Spinal cord (tissue), 10 donors: Measurements from ENCODE around the gene POU2F2. TPM values are rescaled to one million over a fixed set of nuclear protein-coding genes. Genes with fewer than 3 reads are reported as not detected.

Source experiments
- DNase-seq, 6 donors: peaks; one replicate each; pipeline versions ENCODE4 v3.0.0 to v3.0.0-alpha.2; 2013 to 2015; ENCODE audit warnings: low spot score in 6 of 6, low read depth in 4 of 6
- H3K27ac ChIP-seq: one replicate; pipeline ENCODE4 v1.5.1; 2013; ENCODE audit warnings: low read depth, low read length, control low read depth
- H3K27me3 ChIP-seq: one replicate; pipeline ENCODE4 v1.6.1; 2013; ENCODE audit warnings: low read length; ENCODE audit not compliant: control insufficient read depth, insufficient read depth
- H3K36me3 ChIP-seq: one replicate; pipeline ENCODE4 v1.6.1; 2013; ENCODE audit warnings: low read length; ENCODE audit not compliant: control insufficient read depth, insufficient read depth
- H3K4me1 ChIP-seq: one replicate; pipeline ENCODE4 v1.6.1; 2013; ENCODE audit warnings: low read length; ENCODE audit not compliant: control insufficient read depth, insufficient read depth
- H3K4me3 ChIP-seq: one replicate; pipeline ENCODE4 v1.5.1; 2013; ENCODE audit warnings: low read depth, low read length, control low read depth
- H3K9me3 ChIP-seq: one replicate; pipeline ENCODE4 v1.6.1; 2013; ENCODE audit warnings: low read length; ENCODE audit not compliant: control insufficient read depth, insufficient read depth
- WGBS: methylation state at CpG from one replicate; pipeline ENCODE4 v1.1.5; 2013; ENCODE audit warnings: missing lambda C conversion rate; ENCODE audit not compliant: insufficient coverage; 5-methylcytosine and 5-hydroxymethylcytosine counted together
- polyA plus RNA-seq, 2 donors: library from polyadenylated mRNA; unstranded; fragments of 120-200 nt; gene quantifications; one replicate each; pipeline ENCODE4 v1.2.1, GENCODE V29; 2013; ENCODE audit not compliant: insufficient read length in 2 of 2
- total RNA-seq, 2 donors: library from RNA; depleted of rRNA in 1 of 2; stranded (reverse); fragments of 120-200 nt in 1 of 2; fragments of >200 nt in 1 of 2; gene quantifications; one replicate each; pipeline versions ENCODE4 v1.2.3 to v1.2.4, GENCODE V29; 2013 to 2014
- donor health status: healthy.

The POU2F2 gene
- total and polyA plus RNA-seq, 4 donors, result 1.2 to 20.6 (median 10.4) TPM

DNA sequence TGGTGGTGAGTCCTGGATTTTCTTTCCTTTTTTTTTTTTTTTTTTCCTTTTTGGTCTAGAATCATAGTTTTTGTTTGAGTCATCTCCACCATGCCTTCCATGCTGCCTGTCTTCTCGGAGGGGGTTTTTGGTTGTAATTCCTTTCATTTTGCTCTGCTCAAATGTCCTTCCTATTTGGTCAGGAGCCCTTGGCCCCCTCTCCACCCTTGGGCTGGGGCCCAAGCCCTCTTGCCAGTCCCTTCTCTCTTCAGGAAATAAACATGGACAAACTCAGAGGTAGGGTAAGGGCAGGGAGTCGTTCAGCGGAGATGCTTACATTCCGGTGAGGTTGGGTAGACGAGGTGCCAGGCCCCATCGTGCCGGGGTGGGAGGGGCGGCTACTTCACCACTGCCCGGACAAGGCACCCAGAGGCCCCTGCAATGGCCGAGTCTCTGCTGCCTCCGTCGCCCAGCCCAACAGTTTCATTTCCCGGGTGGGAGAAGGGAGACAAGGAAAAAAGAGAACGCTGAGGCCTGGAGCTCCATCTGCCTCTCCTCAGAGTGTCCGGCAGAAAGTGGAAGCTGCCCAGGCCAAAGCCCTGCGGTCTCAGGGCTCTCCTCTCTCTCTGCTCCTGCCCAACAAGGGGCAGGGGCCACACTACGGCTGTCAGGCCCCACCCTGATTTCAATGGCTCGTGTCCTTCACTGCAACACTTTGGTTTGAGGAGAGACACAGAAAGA, 43.6 kb downstream of the POU2F2 start:
- Histone ChIP-seq H3K27ac (no peak overlapping the region), H3K9me3 (no peaks in the 10 kb centered on the region), H3K27me3 (no peaks in the 10 kb centered on the region), H3K4me1 (no peaks in the 10 kb centered on the region), H3K4me3 (no peak overlapping the region), H3K36me3 (peaks cover 27% of the 10 kb centered on the region)
- WGBS, result 71% methylated on average over 16 of the region's 18 CpGs
- DNase-seq, result no peak

DNA sequence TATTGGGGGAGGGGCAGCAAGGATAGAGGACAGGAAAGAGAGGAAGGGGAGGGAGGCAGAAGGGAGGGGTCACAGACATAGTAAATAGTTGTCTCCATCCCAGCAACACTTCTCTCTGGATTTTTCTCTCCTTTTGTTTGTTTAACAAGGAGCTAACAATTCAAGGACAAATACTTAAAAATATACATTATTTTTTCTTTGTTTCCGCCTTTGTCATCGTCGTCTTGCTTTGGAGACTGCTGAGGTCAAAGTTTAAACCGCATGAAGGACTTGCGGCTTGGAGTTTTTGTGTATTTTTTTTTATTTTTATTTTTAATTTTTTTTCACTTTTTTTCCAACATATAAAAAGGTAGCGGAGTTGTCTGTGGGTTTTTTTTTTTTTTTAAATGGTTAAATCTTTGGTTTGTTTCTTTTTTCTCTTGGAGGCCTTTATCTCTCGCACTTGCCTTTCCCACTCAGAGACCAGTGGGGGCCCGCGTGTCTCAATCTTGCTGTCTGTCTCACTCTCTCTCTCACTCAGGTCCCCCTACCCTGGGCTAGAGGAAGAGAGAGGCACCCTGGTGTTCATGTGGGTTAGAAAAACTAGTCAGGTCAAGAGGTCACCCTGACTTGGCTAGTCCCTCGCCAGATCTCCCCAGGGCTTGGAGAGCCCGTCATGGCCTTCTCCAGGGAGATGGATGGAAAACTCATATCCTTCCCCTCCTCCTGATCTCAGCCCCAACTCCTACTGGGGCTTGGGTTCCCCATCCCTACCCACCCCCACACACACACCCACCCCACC, 45.3 kb downstream of the POU2F2 start:
- H3K36me3 ChIP-seq, result peaks cover 28% of the 10 kb centered on the region
- no peak overlapping the region for H3K27ac ChIP-seq
- H3K4me1 ChIP-seq, result no peaks in the 10 kb centered on the region
- H3K27me3 ChIP-seq, result no peaks in the 10 kb centered on the region
- no peak overlapping the region for H3K4me3 ChIP-seq
- DNase-seq, result no peak
- H3K9me3 ChIP-seq, result no peaks in the 10 kb centered on the region
- no CpG with 5 or more reads among the region's 11 CpGs for WGBS

DNA sequence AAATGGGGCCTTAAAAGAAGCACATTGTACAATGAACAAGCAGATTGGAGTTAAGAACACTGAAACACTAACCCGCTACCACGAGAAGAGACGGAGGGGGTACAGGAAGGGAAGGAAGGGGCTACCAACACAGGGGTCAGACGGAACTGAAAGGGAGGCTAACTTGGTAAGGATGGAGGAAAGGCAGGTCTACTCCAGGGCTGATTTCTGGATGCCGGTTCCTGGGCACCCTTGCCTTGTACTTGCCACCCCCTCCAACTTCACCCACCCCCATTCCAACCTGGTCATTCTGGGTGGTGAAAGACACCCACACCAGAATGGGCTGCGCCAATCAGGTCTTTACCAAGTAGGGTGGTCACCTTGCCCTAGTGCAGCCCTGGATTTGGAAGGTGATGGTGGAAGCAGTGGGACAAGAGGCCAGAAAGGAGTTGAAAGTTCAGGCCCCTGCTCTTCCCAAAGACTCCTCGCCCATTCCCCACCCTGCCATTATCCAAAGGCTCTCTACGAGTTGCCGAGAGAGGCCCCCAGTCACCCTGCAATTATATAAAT, 46.0 kb downstream of the POU2F2 start:
- no peak for DNase-seq
- no CpG with 5 or more reads among the region's 9 CpGs for WGBS
- Histone ChIP-seq H3K36me3 (peaks cover 28% of the 10 kb centered on the region), H3K27ac (no peak overlapping the region), H3K4me1 (no peaks in the 10 kb centered on the region), H3K9me3 (no peaks in the 10 kb centered on the region), H3K27me3 (no peaks in the 10 kb centered on the region), H3K4me3 (no peak overlapping the region)

- 100% methylated on average over 1 of the region's 5 CpGs for WGBS
- Histone ChIP-seq H3K27ac (no peak overlapping the region), H3K9me3 (no peaks in the 10 kb centered on the region), H3K27me3 (no peaks in the 10 kb centered on the region), H3K36me3 (peaks cover 42% of the 10 kb centered on the region), H3K4me3 (no peak overlapping the region), H3K4me1 (no peaks in the 10 kb centered on the region)
- no peak for DNase-seq
Observed at GRCh38 chr19:42083537-42083936, 48.7 kb downstream of the POU2F2 start.

DNA sequence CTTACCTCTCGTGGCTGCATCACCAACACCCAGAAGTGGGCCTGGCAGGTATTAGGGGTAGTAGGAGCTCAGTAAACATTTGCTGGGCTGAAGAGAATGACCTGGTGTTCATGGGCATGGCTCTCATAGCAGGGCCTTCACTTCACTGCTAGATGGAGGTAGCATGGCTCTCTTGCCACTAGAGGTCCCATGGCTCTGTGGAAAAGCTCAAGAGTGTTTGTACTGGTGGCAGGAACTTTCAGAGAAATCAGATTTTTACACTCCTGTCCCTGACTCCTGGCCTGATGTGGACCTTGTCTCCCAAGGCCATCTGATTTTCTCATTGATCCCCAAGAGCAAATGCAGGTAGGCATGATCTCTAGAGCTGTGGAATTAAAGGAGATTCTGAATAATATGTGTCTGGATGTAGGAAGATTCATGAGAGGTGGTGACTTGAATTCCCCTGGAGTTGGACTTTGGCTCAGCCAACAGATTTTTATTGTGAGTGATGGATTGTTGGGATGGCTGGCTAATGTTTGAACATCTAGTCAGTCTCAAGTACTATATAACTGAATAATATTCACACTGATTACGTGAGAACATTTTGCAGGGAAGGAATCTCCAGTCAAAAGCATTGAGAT, 50.6 kb downstream of the POU2F2 start:
- DNase-seq, result peak in 2 of 6 donors; percentile 48 to 57
- 50% methylated on average over 1 of the region's 2 CpGs for WGBS

DNA sequence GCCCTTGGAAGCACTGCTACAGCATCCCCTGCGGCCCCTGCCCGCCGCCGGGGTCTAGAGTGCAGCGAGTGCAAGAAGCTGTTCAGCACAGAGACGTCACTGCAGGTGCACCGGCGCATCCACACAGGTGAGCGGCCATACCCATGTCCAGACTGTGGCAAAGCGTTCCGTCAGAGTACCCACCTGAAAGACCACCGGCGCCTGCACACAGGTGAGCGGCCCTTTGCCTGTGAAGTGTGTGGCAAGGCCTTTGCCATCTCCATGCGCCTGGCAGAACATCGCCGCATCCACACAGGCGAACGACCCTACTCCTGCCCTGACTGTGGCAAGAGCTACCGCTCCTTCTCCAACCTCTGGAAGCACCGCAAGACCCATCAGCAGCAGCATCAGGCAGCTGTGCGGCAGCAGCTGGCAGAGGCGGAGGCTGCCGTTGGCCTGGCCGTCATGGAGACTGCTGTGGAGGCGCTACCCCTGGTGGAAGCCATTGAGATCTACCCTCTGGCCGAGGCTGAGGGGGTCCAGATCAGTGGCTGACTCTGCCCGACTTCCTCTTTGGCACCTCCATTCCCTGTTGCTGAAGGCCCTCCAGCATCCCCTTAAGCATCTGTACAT, 51.4 kb downstream of the POU2F2 start:
- 94% methylated on average over 28 of the region's 28 CpGs for WGBS
- no peaks in the 10 kb centered on the region for H3K9me3 ChIP-seq
- H3K36me3 ChIP-seq, result peaks cover 49% of the 10 kb centered on the region
- no peak overlapping the region for H3K27ac ChIP-seq
- DNase-seq, result no peak
- H3K27me3 ChIP-seq, result no peaks in the 10 kb centered on the region
- H3K4me3 ChIP-seq, result no peak overlapping the region
- H3K4me1 ChIP-seq, result peaks cover 4% of the 10 kb centered on the region

More for the DNA sequence above, 50.6 kb downstream of the POU2F2 start:
- Histone ChIP-seq H3K4me1 (peaks cover 4% of the 10 kb centered on the region), H3K36me3 (peaks cover 49% of the 10 kb centered on the region), H3K27me3 (no peaks in the 10 kb centered on the region), H3K27ac (no peak overlapping the region), H3K4me3 (no peak overlapping the region), H3K9me3 (no peaks in the 10 kb centered on the region)

DNA sequence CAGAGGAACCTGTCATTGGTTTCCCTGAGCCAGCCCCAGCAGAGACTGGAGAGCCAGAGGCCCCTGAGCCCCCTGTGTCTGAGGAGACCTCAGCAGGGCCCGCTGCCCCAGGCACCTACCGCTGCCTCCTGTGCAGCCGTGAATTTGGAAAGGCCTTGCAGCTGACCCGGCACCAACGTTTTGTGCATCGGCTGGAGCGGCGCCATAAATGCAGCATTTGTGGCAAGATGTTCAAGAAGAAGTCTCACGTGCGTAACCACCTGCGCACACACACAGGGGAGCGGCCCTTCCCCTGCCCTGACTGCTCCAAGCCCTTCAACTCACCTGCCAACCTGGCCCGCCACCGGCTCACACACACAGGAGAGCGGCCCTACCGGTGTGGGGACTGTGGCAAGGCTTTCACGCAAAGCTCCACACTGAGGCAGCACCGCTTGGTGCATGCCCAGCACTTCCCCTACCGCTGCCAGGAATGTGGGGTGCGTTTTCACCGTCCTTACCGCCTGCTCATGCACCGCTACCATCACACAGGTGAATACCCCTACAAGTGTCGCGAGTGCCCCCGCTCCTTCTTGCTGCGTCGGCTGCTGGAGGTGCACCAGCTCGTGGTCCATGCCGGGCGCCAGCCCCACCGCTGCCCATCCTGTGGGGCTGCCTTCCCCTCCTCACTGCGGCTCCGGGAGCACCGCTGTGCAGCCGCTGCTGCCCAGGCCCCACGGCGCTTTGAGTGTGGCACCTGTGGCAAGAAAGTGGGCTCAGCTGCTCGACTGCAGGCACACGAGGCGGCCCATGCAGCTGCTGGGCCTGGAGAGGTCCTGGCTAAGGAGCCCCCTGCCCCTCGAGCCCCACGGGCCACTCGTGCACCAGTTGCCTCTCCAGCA, 52.1 kb downstream of the POU2F2 start:
- no peaks in the 10 kb centered on the region for H3K27me3 ChIP-seq
- WGBS, result 96% methylated on average over 44 of the region's 44 CpGs
- H3K9me3 ChIP-seq, result no peaks in the 10 kb centered on the region
- H3K27ac ChIP-seq, result no peak overlapping the region
- no peak for DNase-seq
- H3K36me3 ChIP-seq, result peaks cover 49% of the 10 kb centered on the region
- peaks cover 9% of the 10 kb centered on the region for H3K4me1 ChIP-seq
- H3K4me3 ChIP-seq, result no peak overlapping the region

DNA sequence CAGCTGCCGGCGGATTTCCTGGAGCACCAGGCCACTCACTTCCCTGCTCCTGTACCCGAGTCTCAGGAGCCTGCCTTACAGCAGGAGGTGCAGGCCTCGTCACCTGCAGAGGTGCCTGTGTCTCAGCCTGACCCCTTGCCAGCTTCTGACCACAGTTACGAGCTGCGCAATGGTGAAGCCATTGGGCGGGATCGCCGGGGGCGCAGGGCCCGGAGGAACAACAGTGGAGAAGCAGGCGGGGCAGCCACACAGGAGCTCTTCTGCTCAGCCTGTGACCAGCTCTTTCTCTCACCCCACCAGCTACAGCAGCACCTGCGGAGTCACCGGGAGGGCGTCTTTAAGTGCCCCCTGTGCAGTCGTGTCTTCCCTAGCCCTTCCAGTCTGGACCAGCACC, 53.0 kb downstream of the POU2F2 start:
- Histone ChIP-seq H3K4me3 (no peak overlapping the region), H3K27me3 (no peaks in the 10 kb centered on the region), H3K27ac (no peak overlapping the region), H3K36me3 (peaks cover 49% of the 10 kb centered on the region), H3K4me1 (peaks cover 14% of the 10 kb centered on the region), H3K9me3 (no peaks in the 10 kb centered on the region)
- WGBS, result 93% methylated on average over 16 of the region's 16 CpGs
- DNase-seq, result no peak
